GM21737 (cell line): ENCODE results near the gene SCYL1.
"Not testable (repeated sequence)": the region's sequence is repeated elsewhere in the genome, so short reads cannot be mapped to it uniquely, and the experiment has no call there.

Source experiments
- ATAC-seq: cut with Tn5 transposase; IDR thresholded peaks from one replicate; pipeline ENCODE4 v1.9.1; 2021; ENCODE audit warnings: mild to moderate bottlenecking, moderate library complexity; ENCODE audit not compliant: unreplicated experiment

SCYL1 gene

DNA sequence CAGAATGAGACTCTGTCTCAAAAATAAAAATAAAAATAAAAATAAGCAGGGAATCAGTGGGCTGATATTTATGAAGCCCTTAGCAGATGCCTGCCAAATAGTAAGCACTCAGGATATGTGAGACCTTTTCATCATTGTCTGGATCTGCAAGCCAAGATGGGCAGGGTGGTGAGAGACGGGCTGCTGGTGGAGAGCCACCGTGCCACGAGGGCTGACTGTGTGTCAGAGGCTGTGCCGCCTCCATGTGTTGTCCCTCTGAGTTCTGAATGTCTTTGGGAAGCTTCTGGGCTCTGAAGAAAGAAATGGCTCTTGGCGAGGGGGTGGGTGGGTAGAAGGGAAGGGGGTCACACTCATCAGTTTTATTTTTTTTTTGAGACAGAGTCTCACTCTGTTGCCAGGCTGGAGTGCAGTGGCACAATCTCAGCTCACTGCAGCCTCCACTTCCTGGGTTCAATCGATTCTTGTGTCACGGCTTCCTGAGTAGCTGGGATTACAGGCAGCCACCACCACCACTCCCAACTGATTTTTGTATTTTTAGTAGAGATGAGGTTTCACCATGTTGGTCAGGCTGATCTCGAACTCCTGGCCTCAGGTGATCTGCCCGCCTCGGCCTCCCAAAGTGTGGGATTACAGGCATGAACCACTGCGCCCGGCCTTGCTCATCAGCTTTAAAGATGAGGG is 40.1 kb downstream of the SCYL1 start:
- not testable (repeated sequence) for ATAC-seq

- ATAC-seq = no peak
Observed at GRCh38 chr11:65565624-65566453, 41.0 kb downstream of the SCYL1 start.

GRCh38 chr11:65569164-65569972 is 44.5 kb downstream of the SCYL1 start:
- ATAC-seq = peak; percentile 2

DNA sequence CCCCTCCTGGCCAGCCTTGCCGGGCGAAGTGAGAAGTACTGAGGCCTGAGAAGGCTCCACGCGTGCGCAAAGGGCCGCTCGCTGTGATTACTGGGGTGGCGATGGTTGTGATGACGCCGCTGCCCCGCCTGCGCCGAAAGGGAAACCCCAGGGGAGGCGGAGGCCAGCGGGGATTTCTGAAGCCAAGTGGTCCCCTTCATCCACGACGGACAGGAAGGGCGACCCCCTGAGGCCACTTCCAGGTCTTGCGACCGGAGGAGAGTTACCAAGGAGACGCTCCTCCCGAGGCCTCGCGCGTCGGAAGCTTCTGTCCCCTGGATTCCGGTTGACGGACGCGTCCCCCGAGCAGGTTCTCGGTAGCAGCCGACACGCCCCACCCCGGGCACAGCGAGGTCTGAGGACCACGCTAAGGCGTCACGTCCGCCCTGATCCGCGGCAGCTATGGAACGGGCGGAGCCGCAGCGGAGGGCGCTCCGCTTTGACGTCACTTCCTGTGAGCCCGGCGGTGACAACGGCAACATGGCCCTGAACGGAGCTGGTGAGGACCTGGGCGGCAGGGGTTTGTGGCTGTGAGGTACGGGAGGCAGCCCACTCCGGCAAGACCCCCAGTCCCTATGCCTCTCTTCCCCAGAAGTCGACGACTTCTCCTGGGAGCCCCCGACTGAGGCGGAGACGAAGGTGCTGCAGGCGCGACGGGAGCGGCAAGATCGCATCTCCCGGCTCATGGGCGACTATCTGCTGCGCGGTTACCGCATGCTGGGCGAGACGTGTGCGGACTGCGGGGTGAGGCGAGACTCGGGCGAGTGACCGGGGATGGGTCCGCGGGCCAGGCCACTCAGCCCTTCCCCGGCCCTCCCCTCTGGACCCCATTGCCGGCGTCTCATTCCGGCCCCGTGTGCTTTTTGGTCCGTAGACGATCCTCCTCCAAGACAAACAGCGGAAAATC is 45.4 kb downstream of the SCYL1 start, which contains the start of gene ZNRD2:
TSS of gene ZNRD2 (plus strand) at position 505 of the 946 bp plus-strand sequence. CDS start at position 520, 15 bp downstream.
- ATAC-seq = peak; percentile 60

- no peak for ATAC-seq
Observed at GRCh38 chr11:65571420-65571819, 46.5 kb downstream of the SCYL1 start.

- ATAC-seq = no peak
Observed at GRCh38 chr11:65571940-65572339, 47.1 kb downstream of the SCYL1 start.

GRCh38 chr11:65572356-65573051 is 47.6 kb downstream of the SCYL1 start, which contains the start of gene FAM89B:
TSS of gene FAM89B (plus strand) at chr11:65572538. CDS start at chr11:65572670, 132 bp downstream.
- no peak for ATAC-seq

- no peak for ATAC-seq
Observed at GRCh38 chr11:65573391-65574079, 48.7 kb downstream of the SCYL1 start.

DNA sequence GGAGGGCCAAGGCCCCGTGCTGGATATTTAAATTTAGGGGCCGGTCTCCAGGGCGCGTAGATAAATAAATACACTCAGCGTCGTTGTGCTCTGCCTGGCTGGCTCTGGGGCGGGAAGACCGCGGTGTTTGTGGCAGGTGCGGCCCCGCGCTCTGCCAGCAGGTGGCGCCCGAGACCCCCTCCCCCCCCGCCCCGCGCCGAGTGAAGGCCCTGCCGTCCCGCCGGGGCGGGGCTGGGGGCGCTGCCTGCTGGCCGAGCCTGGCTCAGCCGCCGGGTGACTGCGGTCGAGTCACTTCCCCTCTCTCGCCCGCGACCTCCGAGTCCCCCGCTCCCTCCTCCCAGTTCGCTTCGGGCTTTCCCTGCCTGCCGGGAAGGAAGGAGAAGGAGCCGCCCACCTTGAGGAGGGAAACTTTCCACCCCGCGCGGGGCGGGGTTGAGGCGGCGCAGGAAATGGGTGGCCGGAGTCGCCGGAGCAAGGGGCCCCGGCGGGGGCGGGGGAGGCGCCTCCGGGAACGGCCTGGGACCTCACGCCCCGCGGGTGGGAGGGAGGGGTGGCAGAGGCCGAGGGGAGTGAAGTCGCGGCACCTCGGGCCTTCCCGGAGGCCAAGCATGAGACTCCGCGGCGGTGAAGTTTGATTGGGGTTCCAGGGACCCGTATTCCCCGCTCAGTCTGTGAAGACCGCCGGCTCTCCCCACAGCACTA is 49.4 kb downstream of the SCYL1 start:
- ATAC-seq = peak; percentile 28

- ATAC-seq = no peak
Observed at GRCh38 chr11:65574811-65575567, 50.1 kb downstream of the SCYL1 start.

- ATAC-seq = peak; percentile 25
Observed at GRCh38 chr11:65575568-65576231, 50.8 kb downstream of the SCYL1 start, which contains the start of gene EHBP1L1. TSS of gene EHBP1L1 (plus strand) at chr11:65576053. CDS start at chr11:65576303, 250 bp downstream.

DNA sequence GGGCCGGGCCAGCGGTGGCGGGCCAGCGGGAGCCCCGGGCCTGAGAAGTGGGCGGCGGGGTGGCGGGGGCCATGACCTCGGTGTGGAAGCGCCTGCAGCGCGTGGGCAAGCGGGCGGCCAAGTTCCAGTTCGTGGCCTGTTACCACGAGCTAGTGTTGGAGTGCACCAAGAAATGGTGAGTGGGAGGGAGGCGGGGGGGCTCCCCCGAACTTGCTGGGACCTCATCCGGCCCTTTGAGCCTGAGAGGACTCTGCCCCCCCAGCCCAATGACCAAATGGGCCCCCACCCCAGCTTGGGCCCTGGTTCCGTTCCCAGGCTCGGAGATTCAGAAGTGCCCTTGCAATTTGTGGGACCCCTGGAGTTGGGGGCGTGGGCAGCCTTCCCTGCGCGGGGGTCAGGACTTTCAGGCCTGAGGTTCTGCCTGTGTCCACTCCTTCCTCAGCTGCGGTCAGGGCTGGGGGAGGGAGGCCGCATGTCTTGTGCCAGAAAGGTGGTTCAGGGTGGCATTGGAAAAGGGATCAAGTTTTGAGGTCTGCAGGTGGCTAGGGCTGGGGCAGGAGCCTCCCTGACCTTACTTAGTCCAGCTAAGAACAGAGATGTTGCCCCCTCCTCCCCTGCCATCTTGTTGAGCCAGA is 51.5 kb downstream of the SCYL1 start:
- no peak for ATAC-seq

DNA sequence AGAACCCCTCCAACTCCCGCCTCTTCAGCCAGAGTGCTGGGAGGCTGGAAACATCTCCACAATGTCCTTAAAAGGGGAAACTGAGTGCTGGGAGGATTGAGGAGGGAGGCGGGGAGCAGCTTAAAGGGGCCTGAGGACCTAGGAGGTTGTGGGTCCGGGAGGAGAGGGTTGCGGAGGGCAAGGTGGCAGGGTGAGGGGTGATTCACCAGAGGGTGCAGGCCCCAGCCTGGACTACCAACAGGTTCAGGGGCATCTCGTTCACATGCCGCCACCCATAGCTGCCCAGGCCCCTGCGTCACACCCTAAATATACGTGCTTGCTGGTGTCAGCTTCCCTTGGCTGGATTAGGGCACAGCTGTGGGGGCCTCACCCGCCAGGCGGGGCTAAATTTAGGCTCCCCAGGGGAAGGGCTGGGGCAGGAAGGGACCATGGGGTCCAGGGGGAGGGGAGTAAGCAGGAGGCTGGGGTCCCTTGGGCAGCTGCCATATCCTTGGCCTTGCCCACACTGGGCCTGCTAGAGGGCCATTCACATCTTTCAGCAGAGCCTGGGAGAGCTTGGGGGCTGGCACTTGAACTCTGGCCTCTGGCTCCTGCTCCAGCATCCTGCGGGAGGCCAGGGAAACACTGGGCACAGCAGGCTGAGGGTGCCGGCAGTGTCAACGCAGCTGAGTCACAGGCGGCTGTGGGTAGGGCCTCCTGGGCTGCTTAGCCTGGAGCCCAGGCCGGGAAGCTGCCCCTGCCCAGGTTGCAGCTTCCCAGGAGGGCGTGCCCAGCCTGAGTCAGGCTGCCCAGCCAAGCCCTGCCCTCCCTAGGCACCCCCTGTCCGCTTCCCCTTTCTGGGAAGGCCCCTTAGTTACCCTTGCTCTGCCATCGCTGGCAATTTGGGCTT is 52.2 kb downstream of the SCYL1 start:
- no peak for ATAC-seq

GRCh38 chr11:65577756-65578109 is 52.9 kb downstream of the SCYL1 start:
- ATAC-seq = no peak

- ATAC-seq = no peak
Observed at GRCh38 chr11:65578134-65578533, 53.3 kb downstream of the SCYL1 start.
